Measurements from ENCODE around the gene ASMTL.

DNA sequence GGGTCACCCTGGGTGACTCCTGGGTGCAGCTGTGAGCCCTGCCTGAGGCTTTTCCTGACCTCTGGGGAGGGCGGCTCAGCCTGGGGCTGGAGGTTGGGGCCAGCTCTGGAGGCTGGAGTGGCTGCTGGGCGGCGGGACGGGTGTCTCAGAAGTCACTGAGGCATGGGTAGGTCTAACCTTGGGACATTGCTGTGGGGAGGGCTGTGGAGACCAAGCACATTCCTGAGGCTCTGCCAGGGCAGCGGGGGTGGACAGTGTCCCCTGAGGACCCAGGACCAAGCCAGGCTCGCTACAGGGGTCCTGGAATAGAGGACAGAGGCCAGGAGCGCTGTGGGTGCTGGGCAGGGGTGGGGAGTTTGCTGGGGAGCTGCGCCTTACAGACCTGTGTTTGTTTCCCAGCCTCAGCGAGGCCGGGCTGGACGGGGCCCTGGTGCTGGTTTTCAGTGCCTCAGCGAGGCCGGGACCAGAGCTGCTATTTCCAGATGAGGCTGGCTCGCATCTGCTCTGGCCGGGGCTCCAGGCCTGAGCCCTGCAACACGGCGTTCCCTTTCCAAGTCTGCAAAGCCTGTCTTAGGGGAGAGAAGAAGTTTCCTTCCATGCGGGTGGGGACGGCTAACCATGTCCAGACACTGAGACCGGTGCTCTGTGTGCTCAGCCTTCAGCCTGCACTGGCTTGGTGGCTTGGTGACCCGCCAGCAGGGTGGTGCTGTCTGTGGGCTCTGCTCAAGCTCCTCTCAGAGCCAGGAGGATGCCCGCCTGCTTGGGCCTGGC is 57.8 kb downstream of the ASMTL start:
- TF ChIP-seq POLR2AphosphoS5 (IDR thresholded peaks at IDR 0.05; ENCODE audit: insufficient read depth in 1 of 2, low read depth in 1 of 2) (no peak), CTCF (IDR thresholded peaks at IDR 0.05) (no peak)

Measured in vagina (tissue), 2 donors.